Activated CD8-positive, alpha-beta memory T cell treated with anti-CD3 and anti-CD28 coated beads for 1 hour (primary cell): ENCODE results near the gene SF3A2.

Experiments used
- DNase-seq, 2 donors: peaks; one replicate each; pipeline ENCODE4 v3.0.0-alpha.2; 2020; ENCODE audit warnings: low read depth in 1 of 2; ENCODE audit errors: extremely low read depth in 1 of 2

The SF3A2 gene

DNA sequence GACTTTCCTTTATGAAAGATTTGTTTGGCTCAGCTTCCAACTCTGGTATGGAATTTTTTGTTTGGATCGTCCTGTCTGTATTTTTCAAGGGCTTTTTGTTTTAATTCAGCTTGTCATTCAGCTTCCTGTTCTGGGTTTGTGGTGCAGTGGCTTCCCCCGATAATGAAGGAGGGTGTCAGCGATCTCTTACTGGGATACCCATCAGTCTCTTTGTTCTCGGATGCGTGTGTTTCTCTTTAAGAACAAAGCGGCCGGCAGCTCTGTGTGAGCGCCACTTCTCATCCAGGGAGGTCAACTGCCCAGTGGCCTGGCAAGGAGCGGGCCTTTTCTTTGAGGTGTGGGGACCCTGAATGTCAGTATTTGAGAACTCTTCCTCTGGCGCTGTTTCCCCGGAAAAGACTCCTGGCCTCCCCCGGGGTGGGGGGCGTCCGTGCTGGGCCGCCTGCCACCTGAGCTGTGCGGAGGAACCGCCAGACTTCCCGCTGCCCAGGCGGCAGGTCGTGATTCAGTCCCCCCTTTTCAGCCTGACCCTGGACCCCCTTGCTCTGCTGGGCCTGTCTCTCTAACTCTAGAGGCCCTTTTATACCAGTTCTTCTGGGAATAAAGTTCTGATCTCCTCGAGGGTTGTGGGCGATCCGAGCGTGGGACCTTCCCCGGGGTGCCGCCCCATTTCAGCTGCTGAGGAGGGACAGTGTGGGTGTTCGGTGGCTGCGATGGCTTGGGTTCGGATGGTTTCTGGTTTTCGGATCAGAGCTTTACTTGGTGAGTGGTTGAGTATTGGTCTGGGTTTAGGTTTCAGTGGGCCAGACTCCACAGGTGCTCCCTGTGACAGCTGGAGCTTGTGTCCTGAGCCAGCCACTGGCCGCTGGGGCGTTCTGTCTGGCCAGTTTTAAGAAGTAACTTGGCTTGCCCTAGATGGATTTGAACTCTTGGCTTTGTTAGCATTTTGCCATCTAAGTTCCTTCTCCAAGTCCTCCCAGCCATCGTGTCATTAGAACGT lies 3.4 kb downstream of the SF3A2 start:
- DNase-seq = no peak

DNA sequence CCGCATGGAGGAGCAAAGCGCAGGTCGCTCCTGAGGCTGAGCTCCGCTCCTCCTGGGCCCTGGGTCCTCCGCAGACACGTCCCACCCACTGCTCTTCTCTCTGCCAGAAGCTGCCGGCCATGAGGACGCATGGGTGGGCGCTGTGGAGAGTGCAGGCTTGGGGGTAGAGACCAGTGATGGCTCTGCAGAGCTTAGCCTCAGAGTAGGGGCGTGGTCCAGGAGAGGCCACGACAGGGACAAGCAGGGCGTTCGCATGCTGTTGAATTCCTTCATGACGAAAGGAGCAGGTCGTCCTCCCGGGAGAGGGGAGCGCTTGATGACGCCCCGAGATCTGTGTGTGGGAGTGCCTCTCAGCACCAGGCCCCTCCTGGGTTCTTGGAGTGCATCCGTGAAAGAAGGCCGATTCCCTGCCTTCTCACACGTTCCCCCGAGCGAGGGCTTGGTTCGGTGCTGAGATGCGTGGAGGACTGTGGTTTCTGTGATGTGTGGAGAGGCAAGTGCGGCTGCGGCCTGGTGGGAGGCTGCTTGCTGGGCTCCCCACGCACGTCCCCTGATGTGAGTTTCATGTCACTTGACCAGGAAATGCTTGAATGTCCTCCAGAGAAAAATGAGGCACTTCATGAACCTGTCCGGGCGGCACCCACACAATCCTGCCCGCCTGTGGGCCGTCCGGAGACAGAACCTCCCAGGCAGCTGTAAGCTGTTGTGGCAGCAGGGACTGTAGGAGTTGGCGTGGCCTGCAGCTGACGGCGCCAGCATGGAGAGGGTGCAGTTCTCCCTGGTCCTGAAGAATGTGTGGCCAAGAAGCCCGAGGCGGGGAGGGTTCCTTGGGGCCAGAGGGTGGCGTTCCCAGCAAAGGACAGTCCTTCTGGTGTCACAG lies 4.5 kb downstream of the SF3A2 start:
- no peak for DNase-seq

DNA sequence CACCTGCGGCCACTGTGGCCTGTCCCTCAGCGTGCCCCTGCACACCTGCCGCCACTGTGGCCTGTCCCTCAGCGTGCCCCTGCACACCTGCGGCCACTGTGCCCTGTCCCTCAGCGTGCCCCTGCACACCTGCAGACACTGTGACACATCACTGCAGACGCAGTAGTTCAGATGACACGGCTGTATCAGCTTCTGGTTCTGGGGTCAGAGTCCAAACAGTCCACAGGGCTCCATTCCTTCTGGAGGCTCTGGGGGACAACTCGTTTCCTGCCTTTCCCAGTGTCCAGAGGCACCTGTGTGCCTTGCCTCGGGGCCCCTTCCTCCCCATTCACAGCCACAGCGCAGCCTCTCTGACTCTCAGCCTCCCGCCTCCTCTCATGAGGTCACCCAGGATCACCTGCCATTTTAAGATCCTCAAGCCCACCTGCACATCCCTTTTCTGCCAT lies 5.5 kb downstream of the SF3A2 start:
- DNase-seq = no peak

DNA sequence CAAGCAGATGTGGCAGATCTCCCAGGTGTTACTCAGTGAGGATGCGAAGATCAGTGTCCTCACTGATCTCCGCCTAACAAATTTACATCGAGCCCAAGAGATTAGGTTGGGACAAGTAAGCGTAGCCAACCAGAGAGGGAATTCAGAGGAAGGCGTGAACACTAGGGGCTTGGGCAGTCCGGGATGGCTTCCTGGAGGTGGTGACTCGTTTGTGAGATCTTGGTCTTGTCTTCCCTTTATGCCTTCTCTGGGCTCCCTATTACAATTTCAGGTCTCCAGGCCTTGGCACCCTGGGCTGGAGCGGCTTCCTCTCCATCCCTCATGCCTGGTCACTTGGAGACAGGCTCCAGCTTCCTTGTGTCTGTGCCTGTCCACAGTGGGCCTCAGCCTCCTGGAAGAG lies 6.2 kb downstream of the SF3A2 start:
- DNase-seq = no peak

DNA sequence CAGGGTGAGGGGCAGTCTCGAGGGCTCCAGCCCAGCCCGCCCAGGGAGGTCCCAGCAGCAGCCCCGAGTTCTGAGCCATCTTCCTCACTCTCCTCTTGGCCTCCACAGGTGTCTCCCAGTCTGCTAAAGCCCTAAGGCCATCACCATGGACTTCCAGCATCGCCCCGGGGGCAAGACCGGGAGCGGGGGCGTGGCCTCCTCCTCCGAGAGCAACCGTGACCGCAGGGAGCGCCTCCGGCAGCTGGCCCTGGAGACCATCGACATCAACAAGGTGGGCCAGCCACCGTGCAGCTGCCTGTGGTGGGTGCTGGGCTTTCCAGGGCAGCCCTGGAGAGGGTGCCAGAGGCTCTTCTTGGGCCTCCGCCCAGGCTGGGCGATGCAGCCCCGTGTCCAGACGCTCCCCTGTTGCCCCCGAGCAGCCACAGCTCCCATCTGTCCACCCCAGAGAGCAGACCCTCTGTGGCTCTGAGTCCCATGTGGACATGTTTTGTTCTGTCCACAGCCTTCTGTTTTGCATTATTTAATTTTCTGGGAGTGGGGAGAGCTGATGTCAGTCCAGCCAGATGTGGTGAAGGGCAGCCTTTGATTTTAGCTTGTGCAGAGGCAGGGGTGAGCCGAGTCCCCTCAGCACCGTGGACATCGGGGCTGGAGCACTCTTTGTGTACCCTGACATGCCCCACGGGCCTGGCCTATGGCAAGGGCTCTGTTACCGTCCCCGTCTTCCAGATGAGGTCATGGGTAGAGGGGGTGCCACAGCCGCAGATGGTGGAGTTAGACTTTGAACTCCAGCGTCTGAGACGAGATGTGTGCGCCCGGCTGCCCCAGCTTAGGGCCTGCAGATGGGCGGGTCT lies 6.9 kb downstream of the SF3A2 start:
- DNase-seq = no peak

DNA sequence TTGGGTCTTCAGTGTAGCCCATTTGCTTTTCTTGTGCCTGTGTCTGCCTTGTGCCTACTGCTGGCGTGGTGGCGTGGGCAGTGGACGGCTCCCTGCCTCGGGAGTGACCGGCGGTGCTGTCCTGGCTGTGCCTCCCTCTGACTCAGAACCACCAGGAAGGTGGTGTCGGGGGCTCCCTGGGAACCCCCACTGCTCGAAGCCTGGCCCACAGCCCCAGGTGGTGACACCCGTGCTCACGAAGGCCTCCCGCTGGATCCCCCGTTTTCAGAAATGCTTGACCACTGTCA lies 7.4 kb downstream of the SF3A2 start:
- no peak for DNase-seq

DNA sequence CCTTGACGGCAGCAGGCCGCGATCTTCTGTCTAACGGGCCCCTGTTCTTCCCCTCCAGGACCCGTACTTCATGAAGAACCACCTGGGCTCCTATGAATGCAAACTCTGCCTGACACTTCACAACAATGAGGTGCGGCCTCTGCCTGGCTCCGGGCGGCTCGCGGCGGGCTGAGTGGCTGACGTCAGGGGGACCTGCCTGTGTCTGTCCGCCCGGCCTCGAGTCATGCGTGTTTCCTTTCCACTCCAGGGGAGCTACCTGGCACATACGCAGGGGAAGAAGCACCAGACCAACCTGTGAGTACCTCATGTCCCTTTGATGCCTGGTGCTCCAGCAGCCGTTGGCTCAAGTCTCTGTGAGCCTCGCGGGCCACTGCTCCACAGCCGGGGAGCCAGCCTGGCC lies 7.9 kb downstream of the SF3A2 start:
- no peak for DNase-seq

DNA sequence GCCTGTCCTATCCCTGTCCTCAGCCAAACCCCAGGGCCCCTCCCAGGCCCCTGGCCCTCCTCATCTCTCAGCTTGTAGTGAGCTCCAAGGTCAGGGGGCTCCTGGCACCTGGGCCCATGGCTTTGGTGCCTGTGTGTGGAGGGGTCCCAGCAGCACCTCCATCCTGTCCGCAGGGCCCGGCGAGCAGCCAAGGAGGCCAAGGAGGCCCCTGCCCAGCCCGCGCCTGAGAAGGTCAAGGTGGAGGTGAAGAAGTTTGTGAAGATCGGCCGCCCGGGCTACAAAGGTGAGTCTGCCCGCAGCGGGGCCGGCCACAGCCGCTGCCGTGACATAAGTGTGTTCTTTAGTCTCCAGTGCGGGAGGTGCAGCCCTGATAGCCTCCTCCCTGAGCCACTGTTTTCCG lies 8.6 kb downstream of the SF3A2 start:
- no peak for DNase-seq

DNA sequence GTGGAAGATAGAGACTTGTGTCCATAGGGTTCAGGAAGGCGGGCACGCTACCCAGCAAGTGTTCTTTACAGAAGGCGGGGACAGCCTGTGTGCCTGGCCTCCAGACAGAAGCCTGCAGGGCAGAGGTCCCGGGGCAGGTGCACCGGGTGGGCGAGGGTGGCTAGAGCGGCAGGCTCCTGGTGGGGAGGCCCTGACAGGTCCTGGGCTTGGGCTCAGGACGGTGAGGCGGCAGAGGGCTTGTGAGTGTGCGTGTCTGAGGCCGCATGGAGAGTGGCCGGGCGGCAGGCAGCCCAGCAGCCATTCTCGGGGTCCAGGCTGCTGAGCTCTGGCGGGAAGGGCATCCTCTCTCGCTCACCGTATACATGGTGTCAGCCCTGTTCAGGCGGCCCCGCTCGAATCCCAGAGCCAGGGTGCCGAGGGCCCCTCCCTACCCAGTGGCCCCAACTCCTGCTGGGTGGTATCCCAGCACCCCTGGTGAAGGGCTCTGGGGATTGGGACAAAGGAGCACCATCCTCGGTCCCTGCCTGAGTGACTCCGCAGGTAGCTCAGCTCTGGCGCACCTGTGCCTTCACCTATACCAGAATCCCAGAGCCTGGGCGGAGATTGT lies 9.5 kb downstream of the SF3A2 start:
- DNase-seq = no peak

DNA sequence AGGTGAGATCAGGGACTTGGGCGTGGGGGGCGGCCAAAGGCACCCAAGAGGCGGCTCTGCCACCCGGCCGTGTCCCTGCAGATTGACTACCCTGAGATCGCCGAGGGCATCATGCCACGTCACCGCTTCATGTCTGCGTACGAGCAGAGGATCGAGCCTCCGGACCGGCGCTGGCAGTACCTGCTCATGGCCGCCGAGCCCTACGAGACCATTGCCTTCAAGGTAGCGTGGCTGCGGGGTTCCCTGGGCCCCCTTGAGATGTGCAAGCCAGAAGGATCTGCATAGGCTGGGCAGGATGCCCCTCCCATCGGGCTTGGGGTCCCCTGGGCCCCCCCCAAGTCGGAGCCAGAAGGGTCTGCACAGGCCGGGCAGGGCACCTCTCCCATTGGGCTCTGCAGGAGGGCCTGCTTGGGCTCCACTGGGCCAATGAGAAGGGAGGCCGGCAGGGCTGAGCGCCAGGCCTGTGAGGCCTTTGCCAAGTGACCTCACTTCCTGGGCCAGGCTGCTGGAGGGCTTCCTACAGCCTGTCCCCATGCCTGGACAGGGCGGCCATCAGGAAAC lies 10.3 kb downstream of the SF3A2 start:
- DNase-seq = no peak

DNA sequence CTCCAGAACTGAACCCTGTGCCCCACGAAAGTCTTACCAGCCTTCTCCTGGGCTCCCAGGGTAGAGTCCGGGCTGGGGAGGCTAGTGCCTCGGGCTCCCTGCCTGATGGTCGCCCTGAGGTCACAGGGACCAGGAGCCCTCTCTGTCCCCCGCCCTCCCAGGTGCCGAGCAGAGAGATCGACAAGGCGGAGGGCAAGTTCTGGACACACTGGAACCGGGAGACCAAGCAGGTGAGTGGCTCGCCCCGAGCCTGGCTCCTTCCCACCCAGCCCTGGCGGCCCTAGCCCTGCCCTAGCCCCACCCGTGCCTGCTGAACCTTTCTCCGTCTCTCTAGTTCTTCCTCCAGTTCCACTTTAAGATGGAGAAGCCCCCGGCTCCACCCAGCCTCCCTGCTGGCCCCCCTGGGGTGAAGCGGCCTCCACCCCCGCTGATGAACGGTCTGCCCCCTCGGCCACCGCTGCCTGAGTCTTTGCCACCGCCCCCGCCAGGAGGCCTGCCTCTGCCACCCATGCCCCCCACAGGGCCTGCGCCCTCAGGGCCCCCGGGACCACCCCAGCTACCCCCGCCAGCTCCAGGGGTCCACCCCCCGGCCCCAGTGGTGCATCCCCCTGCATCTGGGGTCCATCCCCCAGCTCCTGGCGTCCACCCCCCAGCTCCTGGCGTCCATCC lies 10.9 kb downstream of the SF3A2 start:
- no peak for DNase-seq

DNA sequence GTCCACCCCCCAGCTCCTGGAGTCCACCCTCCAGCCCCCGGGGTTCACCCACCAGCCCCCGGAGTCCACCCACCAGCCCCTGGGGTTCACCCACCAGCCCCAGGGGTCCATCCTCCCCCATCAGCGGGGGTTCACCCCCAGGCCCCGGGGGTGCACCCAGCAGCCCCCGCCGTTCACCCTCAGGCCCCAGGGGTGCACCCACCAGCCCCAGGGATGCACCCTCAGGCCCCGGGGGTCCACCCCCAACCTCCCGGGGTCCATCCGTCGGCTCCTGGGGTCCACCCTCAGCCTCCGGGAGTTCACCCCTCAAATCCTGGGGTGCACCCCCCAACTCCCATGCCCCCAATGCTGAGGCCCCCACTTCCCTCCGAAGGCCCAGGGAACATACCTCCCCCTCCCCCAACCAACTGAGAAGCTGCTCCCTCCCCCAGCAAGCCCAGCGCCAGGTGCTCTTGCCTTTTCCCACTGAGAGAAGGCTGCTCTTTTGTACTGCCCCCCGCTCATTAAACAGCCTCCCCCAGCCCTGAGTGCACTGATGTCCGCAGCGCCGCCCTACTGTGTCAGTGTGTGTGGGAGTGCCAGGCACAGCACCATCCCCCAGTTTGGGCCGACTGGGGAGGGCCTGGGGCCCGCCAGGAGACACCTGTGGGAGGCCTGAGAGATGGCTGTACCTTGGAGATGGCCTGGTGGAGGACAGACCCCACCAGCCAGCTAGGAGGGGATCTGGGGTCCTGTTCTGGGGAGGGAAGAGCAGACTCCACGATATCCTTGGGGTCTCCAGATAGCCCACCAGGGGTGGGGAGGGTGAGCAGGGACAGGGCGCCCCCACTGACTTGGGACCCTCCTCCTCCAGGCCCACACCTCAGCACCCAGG lies 11.7 kb downstream of the SF3A2 start:
- DNase-seq = no peak

DNA sequence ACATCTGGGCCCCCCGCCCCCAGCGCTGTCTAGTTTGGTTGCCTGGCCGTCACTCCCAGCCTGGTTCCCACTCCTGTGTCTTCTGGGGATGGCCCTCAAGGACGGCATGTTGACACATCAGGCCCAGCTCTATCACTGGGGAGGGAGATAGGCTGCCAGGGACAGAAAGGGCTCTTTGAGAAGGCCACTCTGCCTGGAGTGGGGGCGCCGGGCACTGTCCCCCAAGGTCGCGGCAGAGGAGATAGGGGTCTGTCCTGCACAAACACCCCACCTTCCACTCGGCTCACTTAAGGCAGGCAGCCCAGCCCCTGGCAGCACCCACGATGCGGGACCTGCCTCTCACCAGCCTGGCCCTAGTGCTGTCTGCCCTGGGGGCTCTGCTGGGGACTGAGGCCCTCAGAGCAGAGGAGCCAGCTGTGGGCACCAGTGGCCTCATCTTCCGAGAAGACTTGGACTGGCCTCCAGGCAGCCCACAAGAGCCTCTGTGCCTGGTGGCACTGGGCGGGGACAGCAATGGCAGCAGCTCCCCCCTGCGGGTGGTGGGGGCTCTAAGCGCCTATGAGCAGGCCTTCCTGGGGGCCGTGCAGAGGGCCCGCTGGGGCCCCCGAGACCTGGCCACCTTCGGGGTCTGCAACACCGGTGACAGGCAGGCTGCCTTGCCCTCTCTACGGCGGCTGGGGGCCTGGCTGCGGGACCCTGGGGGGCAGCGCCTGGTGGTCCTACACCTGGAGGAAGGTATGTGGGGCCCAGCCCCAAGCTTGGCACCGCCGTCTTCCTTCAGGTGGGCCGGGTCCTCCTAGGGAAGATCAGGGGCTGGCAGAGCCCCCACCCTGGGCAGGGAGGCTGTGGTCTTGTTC lies 12.6 kb downstream of the SF3A2 start, which contains the start of gene AMH:
Gene AMH (plus strand): TSS at position 314 of the 857 bp plus-strand sequence. CDS start 10 bp downstream, at position 324.
- no peak for DNase-seq

DNA sequence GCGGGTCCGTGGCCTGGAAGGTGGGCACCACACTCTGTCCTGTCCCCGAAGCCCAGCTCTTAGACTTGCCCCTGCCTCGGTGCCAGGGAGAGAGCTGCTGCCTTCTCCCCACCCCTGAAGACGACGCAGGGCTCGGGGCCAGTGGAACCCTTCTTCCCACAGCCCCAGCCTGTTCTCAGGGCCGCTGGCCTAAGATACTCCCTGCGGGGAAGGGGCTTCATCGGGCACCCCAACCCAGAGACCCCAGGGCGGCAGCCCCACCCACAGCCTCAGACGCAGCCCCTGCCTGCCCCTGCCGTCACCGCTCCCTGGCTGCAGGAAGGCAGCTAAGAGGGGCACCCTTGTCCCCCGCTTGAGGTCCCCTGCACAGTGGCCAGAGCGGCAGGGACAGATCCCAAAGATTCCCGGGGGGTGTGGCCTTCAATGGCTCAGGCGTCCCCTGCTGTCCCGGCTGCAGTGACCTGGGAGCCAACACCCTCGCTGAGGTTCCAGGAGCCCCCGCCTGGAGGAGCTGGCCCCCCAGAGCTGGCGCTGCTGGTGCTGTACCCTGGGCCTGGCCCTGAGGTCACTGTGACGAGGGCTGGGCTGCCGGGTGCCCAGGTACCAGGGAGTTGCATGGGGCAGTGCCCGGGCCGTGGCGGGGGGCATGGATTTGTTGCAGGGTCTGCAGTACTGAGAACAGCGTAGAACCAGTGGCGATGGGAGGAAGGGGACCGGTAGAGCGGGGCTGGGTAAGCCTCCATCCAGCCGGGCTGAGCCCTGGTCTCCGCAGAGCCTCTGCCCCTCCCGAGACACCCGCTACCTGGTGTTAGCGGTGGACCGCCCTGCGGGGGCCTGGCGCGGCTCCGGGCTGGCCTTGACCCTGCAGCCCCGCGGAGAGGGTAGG lies 13.5 kb downstream of the SF3A2 start:
- no peak for DNase-seq

DNA sequence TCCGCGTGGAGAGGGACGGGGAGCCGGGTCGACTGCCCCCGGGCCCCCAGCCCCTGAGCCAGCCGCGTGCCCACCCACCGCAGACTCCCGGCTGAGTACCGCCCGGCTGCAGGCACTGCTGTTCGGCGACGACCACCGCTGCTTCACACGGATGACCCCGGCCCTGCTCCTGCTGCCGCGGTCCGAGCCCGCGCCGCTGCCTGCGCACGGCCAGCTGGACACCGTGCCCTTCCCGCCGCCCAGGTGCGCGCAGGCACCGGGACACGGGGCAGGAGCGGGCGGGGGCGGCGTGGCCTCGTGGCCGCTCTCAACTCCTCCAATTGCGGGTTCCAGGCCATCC lies 14.1 kb downstream of the SF3A2 start:
- DNase-seq = no peak

DNA sequence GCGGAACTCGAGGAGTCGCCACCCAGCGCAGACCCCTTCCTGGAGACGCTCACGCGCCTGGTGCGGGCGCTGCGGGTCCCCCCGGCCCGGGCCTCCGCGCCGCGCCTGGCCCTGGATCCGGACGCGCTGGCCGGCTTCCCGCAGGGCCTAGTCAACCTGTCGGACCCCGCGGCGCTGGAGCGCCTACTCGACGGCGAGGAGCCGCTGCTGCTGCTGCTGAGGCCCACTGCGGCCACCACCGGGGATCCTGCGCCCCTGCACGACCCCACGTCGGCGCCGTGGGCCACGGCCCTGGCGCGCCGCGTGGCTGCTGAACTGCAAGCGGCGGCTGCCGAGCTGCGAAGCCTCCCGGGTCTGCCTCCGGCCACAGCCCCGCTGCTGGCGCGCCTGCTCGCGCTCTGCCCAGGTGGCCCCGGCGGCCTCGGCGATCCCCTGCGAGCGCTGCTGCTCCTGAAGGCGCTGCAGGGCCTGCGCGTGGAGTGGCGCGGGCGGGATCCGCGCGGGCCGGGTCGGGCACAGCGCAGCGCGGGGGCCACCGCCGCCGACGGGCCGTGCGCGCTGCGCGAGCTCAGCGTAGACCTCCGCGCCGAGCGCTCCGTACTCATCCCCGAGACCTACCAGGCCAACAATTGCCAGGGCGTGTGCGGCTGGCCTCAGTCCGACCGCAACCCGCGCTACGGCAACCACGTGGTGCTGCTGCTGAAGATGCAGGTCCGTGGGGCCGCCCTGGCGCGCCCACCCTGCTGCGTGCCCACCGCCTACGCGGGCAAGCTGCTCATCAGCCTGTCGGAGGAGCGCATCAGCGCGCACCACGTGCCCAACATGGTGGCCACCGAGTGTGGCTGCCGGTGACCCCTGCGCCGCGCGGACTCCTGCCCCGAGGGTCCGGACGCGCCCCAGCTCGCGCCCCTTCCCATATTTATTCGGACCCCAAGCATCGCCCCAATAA lies 14.8 kb downstream of the SF3A2 start:
- DNase-seq = no peak
